Urothelium cell line (cell line): ENCODE data around the gene IQSEC3.
A peak's percentile ranks its signal among the peaks of the same experiment; 100 is the strongest.

ENCODE experiments used
- DNase-seq: peaks from one replicate; pipeline ENCODE4 v3.0.0; 2011; ENCODE audit warnings: low spot score, mixed read lengths
- FAIRE-seq: peaks from 2 replicates; lab custom pipeline; 2011; peaks lifted over from hg19 to GRCh38; lab: Jason Lieb, UNC

Gene IQSEC3

DNA sequence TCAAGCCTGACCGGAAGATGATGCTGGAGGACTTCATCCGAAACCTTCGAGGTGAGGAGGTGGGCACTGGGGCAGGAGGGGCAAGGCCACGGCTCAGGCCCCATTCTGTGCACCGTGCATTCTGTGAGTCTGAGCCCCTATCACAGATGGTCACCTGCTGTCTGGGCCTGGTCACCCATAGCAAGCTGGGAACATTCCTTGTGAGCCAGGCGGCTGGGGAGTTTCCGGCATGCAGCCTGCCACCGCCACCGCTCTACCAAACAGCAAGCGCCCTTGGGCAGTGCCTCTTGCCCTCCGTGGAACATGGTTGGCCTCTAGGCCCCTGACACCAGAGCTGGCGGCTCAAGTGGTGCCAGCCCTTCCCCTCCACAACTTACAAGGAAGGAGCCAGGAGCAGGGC lies 91.1 kb downstream of the IQSEC3 start:
- DNase-seq: no peak
- no peak for FAIRE-seq

DNA sequence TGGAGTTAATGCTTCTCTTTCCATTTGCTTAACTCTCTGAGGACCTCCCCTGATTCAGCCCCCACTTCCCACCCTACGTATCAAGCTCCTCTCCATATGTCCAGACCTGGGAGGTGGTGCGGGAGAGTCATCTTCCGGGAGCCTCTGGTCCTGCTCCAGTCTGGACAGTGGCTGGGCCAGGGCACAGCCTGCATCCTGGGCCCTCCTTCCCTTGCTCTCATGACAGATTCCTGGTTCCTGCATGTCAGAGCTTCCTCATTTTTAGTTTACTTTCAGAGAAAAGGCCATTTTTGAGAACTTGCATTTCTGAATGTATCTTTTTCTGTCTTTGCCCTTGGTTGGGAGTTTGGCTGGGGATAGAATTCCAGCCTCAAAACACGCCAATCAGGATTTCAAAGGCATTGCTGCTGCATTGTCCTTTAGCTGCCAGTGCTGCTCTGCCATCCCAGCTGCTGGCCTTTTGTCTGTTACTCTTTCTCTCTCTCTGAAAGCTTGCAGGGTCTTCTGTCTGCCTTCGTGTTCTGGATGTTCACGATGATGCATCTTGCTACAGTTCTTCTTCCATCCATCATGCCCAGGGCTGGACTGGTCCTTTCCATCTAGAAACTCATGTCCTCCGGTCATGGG lies 92.7 kb downstream of the IQSEC3 start:
- FAIRE-seq (no peak), DNase-seq (no peak)

GRCh38 chr12:160858-161257 lies 94.3 kb downstream of the IQSEC3 start:
- DNase-seq (no peak), FAIRE-seq (no peak)

- DNase-seq (no peak), FAIRE-seq (no peak)
These were observed 95.3 kb downstream of the IQSEC3 start for GRCh38 chr12:161823-162222.

DNA sequence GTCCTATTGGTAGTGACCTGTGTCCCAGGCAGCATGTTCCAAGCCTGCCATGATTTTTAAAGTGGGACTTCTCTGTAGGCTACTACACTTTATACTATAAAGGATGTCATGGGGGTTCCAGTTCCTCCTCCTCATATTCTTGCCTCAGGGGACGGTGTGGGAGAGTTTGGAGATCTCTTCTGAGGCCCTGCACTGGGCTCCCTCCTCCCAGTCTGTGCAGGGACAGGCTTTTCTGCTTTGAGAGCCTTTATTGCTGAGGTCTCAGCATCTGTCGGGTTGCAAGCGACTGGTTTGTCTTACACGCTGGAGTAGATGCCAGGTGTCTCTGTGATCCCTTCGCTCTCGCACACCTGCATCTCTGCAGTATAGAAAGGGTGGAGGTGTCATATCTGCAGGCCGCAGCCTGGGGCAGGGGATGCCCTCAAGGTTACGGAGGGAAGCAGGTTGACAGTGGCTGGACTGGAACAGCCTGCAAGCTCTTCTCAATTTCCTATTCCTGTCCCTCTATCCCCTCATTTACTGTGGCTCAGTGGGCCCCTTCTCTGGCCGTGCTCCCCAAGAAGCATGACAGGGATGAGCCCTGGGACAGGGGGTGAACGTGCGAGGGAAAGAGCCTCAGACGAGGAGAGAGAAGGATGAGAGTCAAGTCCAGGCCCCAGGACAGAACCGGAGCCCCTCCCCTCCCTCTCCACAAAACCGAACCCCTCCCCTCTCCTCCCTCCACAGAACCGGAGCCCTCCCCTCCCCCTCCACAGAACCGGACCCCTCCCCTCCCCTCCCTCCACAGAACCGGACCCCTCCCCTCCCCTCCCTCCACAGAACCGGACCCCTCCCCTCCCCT lies 96.1 kb downstream of the IQSEC3 start:
- DNase-seq (no peak), FAIRE-seq (no peak)

- FAIRE-seq (no peak), DNase-seq (no peak)
These were observed 96.9 kb downstream of the IQSEC3 start for GRCh38 chr12:163406-163986.

- DNase-seq (no peak), FAIRE-seq (peak; percentile 35)
These were observed 97.6 kb downstream of the IQSEC3 start for GRCh38 chr12:164207-164606.

DNA sequence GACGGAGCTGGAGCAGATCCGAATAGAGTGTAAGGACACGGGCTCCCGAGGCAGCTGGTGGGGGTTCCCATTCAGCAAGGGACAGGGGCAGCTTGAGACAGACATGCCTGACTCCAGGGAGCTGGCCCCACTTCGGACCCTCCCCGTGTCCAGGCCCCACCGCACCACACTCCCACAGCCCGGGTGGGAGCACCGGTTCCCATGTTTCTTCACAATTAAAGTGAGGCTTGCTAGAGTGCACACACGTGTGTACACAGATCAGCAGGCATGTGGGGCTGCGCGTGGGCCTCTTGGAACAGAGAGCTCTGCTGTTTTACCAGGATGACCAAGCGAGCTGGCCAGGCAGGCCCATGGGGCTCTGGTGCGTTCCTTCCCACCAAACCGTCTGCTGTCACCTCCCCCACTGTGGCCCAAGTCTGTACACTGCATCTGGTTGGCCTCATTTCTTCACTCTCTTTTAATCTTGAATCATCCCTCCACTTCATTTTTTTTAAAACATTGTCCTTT lies 99.3 kb downstream of the IQSEC3 start:
- DNase-seq (no peak), FAIRE-seq (no peak)

GRCh38 chr12:166425-167075 lies 100.0 kb downstream of the IQSEC3 start:
- FAIRE-seq: no peak
- no peak for DNase-seq

- DNase-seq (no peak), FAIRE-seq (peak; percentile 46)
These were observed 101.5 kb downstream of the IQSEC3 start for GRCh38 chr12:167959-168600.

- FAIRE-seq (no peak), DNase-seq (no peak)
These were observed 102.4 kb downstream of the IQSEC3 start for GRCh38 chr12:168763-169525.

- peak; percentile 38 for DNase-seq
These were observed 103.2 kb downstream of the IQSEC3 start for GRCh38 chr12:169528-170370.

DNA sequence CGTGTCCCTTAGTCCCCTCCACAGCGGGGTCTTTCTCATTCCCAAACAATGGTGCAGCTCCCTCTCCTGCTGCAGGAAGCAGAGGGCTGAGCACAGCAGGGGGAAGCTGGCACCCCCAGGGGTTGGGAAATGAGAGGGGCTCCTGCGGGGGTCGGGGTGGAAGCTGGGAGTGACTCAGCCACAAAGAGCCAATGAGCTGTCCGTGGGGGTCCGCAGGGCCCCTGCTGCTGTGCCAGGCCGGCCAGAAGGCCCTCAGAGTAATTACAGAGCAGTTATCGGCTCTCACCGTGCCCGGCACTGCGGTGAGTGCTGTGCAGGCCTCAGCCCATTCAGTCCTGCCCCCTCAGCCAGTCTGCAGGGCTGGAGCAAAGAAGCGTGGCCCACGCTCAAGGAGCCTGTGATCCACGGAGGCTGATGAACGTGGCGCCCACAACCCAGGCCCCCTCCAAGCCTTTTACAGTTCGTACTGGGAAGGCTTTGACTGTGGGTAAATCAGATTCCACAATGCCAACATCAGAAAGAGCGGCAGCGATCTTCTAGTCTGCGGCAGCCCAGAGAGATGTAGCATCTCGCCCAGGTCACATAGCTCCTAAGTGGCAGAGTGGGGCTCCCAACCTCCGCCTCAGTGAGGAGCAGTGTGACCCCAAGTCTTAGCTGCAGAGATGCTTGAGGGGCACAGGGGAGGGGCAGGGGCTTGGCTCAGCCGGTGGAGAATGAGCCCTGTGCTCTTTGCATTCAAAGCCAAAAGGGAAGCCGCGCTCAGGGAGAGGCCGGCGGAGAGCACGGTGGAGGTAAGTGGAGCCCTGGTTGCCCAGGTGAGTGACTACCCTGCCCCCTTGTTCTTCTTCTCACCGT lies 104.0 kb downstream of the IQSEC3 start:
- DNase-seq (no peak), FAIRE-seq (no peak)

More at GRCh38 chr12:169528-170370, 103.2 kb downstream of the IQSEC3 start:
- FAIRE-seq: no peak

DNA sequence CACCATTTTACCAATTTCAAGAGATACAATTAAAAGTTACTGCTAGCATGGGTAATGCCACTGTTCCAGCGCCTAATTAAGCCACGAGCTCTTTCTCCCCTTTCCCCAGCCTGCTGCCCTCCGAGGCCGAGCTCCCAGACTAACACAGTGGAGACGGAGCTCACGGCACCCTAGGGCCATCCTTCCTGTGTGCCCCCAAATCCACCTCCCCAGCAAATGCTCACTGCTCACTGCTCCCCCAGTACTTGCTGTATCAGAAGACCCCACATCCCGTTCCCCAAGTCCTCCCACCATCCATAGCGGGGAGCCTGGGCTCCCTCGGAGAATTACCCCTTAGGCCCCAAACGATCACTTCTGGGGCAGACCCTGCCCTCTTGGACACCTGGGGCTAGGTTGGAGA lies 104.7 kb downstream of the IQSEC3 start:
- no peak for FAIRE-seq
- DNase-seq: no peak

GRCh38 chr12:171743-172676 lies 105.4 kb downstream of the IQSEC3 start:
- peak; percentile 23 for FAIRE-seq
- DNase-seq: no peak

GRCh38 chr12:172732-173161 lies 106.2 kb downstream of the IQSEC3 start:
- FAIRE-seq: no peak

GRCh38 chr12:174124-174523 lies 107.6 kb downstream of the IQSEC3 start:
- FAIRE-seq (no peak), DNase-seq (no peak)

More at GRCh38 chr12:172732-173161, 106.2 kb downstream of the IQSEC3 start:
- DNase-seq: no peak
